NT2/D1 (cell line): ENCODE measurements around the gene ASXL1.

Experiments
- YY1 ChIP-seq: IDR thresholded peaks from 2 replicates; pipeline ENCODE4 v1.6.1; 2011; ENCODE audit not compliant: insufficient read length, insufficient read depth
- ZNF274 ChIP-seq: IDR thresholded peaks from 2 replicates; pipeline ENCODE4 v1.6.1; 2011; ENCODE audit warnings: mild to moderate bottlenecking, low read depth, low read length

GRCh38 chr20:32446301-32447100, 88.4 kb downstream of the ASXL1 start:
- TF ChIP-seq YY1 (no peak), ZNF274 (no peak)
